A549 (cell line): ENCODE results near the gene ITSN2.

Source experiments
- CTCF ChIP-seq: fragments of >200 bp; sonication (Bioruptor Twin); formaldehyde crosslinking; IDR thresholded peaks from 3 replicates; pipeline ENCODE4 v1.5.1; 2016
- MYC ChIP-seq: IDR thresholded peaks from 2 replicates; pipeline ENCODE4 v1.6.1; 2012; ENCODE audit warnings: mild to moderate bottlenecking, inconsistent platforms, low read length, improper control_type of control experiment, borderline replicate concordance
- RFX5 ChIP-seq: fragments of 450-650 bp; IDR thresholded peaks from 2 replicates; pipeline ENCODE4 v1.7.1; 2014; ENCODE audit warnings: antibody characterized with exemption, mild to moderate bottlenecking, moderate library complexity
- TF ChIP-seq, protein P1 (sequence below): fragments of 150-350 bp; IDR thresholded peaks from 2 replicates; pipeline ENCODE4 v1.6.1; 2014; ENCODE audit warnings: low read depth, mild to moderate bottlenecking, low read length

DNA sequence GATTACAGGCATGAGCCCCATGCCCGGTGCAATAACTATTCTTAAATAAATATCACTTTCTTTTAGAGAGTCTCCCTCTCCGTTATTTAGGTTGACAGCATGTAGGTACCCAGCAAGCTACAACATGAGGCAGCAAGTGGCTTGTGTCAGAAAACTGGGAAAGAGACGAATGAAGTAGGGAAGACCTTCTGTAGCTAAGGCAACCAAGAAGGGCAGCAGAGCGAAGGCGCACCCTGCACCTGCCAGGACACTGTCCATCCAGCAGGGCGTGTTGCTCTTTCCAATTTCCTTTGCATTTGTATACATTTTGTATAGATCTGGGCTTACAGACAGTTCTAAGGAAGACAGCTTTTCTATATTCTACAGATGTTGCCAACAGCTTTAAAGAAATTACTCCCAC, 137.4 kb downstream of the ITSN2 start:
- TF ChIP-seq CTCF (no peak), MYC (no peak), RFX5 (no peak)
- TF ChIP-seq, protein P1, sequence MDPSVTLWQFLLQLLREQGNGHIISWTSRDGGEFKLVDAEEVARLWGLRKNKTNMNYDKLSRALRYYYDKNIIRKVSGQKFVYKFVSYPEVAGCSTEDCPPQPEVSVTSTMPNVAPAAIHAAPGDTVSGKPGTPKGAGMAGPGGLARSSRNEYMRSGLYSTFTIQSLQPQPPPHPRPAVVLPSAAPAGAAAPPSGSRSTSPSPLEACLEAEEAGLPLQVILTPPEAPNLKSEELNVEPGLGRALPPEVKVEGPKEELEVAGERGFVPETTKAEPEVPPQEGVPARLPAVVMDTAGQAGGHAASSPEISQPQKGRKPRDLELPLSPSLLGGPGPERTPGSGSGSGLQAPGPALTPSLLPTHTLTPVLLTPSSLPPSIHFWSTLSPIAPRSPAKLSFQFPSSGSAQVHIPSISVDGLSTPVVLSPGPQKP, result no peak
